HG02763 (cell line): Measurements from ENCODE around the gene FREM2.

Experiments used
- ATAC-seq: cut with Tn5 transposase; IDR thresholded peaks from one replicate; pipeline ENCODE4 v1.9.1; 2021; ENCODE audit warnings: mild to moderate bottlenecking, moderate library complexity; ENCODE audit not compliant: unreplicated experiment

Gene FREM2

DNA sequence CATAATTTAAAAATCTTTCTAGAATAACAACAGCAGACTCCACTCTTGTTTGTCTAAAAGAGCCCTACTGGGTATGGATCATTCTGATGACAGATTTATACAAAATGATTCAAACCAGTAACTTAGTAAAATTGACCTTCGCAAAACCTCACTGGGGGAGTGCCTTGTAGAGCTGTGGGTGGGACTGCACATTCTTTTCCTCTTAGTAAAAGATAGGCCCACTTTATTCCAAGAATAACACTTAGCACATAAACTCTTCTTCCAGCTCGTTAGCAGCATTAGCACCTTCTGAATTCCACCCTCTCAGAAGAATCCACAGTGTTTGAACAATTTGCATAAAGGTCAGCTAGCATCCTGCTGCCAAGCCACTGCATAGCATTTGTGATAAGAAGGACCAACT lies 196.9 kb downstream of the FREM2 start:
- no peak for ATAC-seq

DNA sequence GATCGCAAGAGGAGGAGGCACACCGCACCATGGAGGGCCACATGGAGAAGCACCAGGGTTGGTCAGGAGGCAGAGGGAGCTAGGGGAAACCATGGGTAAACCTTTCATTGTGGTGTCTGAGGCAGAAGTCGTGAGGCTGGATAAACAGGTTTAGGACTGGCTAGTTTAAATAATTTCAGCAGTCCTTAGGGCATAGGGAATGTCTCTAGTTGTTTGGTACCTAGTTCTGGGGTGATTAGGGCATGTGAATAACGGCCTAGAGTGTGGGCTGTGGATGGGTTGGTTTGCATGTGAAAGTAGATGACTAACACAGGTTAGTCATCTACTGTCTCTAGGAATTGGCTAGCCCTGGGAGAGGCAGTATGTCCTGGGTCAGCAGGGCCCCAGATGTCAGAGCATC lies 201.4 kb downstream of the FREM2 start:
- ATAC-seq: no peak

DNA sequence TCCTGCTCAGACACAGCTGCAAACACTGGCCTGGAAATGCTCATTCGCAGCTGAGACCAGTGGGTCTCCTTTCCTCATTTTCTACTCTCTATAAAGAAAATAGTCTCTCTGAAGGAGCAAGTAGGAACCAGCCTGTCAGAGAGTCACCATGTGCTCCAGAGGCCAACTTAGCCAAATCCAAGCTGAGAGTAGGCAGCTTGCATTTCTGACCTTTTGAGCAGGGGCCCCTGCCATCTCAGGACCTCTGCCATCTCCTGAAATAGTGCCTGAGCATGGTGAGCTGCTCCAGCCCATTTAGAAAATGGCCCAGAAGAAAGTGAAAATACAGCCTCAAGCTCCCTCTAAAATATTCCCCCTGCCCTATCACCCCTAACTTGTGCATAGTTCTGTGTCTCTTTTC lies 208.2 kb downstream of the FREM2 start:
- no peak for ATAC-seq

DNA sequence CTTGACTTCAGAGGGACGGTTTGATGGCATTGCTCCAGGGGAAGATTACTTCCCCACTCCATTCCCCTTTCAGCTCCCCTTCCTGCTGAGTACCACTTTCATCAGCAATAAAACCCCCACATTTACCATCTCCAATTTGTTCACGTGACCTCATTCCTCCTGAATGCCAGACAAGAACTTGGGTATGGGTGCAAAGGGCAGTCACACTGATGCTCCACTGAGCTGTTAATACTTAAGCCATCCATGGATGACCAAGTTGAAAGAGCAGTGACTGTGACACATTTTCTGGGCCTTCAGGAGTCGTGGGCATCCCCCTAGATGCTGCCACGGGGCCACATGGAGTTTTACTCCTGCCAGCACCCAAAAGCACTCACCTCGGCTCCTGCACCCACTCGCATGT lies 210.6 kb downstream of the FREM2 start:
- no peak for ATAC-seq

DNA sequence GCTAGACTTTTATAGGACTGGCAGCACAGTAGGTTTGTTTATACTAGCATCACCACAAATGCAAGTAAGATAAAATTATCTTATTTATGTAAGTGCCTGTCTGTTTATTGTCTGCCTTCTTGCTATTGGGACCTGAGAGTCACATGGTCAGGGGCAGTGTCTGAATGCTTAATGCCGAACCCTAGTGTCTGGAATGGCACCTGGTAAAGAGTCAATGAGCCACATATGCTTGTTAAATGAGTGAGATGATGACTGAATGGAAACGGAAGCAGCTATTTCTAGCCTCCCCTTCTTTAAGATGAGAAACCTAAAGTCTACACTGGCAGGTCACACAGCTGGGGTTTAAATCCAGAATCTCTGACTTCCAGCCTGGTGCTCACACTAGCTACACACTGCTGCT lies 211.6 kb downstream of the FREM2 start:
- no peak for ATAC-seq

DNA sequence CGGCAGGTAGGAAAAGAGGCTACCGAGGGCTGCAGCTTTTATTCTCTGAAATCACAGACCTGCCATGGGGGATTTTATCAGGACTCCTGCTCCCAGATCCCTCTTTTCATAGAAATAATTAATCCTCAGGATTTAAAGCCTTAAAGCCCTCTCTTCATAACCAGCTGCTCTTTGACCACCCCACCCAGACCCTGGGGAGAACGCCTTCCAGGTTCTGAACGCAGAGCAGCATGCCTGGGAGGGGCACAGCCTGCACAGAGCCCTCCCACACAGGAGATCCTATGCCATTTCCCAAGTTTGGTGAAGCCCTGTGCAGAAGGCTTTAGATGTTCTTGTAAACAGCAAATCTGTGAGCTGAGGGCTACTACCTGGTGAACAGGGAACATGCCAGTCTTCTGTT lies 212.7 kb downstream of the FREM2 start:
- no peak for ATAC-seq

DNA sequence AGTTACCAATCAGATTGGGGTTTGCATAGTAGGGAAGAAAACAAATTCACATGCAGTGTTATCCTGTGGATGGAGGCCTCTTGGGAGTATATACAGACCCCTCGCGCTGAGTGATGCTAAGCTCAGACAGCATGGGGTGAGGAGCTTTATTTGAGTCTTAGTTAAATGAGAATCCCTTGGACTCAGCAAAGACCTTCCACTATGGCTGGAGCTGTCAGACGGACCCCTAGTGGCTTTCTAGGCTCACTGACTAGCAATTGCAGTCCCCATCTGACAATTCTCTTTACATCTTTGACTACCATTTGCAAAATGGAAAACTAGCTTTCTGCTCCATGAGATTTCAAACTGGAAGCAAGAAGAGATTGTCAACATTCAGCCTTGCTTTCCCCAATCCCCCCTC lies 213.3 kb downstream of the FREM2 start:
- no peak for ATAC-seq

DNA sequence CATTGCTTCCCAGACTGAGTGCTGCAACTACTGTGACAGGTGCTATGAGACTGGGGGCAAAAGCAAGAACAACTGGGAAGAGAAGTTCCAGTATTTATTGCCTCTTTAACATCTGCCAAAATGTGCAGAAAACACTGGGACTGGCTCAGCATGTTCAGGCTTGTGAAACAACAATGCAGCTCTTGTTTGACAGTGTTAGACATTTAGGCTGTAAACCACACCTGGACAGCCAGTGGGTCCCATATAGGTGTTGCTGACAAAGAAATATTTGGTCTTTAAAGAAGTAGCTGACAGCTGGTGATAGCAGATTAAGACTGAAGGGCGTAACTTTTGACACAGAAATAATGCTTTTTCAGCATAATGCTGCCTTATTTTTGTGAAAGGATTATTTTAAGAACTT lies 215.7 kb downstream of the FREM2 start:
- no peak for ATAC-seq

DNA sequence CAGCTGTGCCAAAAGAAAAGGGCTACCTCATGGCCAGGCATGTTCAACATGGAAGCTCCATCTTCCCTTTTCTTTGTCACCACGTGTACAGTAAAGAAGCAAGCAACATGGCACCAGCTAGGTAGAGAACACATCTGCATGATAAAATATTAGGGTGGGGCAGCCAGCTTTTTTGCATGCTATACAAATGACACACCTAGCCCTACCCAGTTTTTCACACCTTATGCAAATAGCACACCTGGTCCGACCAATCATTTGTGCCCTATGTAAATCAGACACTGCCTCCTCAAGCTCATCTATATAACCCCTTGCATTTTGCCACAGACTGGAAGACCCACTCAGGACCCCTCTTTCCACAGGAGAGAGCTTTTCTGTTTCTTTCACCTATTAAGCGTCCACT lies 218.2 kb downstream of the FREM2 start:
- ATAC-seq: no peak

DNA sequence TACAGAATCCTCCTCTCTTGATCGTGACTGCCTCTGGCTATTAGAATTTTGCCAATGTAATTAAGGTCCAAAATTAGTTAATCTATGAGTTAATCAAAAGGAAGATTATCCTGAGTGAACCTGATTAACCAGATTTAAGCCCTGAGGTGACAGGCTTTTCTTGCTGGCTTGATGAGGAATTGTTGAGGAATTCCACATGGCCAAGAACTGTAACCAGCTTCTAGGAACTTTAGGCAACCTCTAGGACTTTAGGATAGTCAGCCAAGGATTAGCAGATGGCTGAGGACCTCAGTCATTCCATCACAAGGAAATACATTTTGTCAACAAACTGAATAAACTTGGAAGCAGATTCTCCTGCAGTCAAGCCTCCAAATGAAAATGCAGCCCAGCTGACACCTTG lies 219.0 kb downstream of the FREM2 start:
- no peak for ATAC-seq

DNA sequence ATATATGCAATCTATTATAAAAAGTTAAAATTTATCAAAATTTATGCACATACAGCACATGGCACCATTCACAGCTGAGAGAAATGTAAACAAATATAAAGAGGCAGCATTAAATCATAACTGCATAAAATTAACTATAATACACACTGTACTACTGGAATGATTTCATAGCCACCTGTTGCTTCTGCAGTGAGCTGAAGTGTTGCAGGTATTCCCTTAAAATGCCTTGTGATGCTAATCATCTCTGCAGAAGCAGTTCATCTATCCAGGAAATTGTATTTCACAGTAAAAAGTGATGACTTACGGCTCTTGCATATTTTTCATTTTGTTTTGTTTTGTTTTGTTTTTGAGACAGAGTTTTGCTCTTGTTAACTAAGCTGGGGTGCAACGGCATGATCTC lies 221.7 kb downstream of the FREM2 start:
- ATAC-seq: no peak

DNA sequence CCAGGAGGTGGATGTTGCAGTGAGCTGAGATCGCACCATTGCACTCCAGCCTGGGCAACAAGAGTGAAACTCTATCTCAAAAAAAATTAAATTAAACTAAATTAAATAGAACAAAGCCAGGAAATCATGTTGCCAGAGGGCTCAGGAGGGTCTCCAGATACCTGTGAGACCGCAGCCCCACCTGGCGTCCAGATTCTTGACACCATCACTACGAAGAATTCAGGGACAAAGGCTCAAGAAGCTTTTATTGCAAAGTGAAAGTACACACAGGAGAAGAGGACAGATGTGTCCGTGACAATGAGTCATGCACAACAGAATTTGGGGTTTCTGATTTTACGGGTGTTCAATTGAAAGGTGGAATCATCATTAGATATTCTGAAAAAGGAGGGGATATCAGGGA lies 227.2 kb downstream of the FREM2 start:
- no peak for ATAC-seq

DNA sequence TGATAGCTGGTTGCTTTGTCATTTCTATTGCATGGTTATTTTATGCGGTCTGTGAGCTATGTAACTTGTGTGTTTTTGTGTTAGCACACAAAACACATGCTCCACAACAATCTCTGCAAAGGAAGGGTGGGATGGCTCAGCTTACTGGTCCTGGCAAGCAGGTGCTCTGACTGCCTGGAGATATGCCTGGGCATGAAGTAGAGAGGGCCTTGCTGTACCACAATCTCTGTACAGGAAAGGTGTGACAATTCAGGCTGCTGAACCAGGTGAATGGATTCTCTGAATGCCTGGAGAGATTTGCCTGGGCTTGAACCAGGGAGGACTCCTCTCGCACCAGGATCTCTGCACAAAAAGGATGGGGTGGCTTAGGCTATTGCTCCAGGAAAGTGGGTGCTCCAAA lies 234.2 kb downstream of the FREM2 start:
- no peak for ATAC-seq

DNA sequence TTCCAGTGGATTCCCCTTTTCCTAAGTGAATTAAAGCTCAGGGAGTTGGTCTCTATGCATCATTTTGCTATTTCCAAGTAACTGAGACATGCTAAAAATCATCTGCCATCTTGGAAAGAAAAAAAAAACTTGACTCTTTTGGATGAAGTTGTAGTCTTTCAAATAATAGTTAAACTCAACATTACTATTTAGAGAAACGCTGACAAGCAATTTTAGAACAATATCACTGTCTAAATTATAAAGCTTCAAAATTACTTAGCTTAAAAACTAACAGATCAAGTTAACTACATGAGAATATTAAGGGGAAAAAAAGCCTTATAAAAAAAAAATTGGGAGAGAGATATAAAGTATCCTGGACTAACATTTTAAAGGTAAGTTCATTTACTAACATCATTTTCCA lies 235.3 kb downstream of the FREM2 start:
- ATAC-seq: no peak

DNA sequence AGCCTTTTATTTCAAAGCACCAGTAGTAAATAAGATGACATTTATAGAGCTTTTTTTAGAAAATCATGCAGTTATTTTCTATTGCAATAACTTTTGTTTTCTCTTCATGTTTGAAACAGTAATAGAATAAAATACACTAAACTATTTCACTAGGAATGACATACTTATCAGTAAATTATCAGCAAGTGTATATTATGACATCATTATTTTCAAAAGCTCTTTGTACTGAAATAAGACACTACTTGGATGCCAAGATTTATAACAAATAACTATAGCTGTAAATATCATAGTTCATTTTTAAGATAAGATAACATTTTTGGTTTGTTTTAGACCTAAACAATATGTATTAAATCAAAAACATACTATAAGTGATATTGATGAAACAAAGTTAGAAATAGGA lies 246.9 kb downstream of the FREM2 start:
- no peak for ATAC-seq
